Measurements from ENCODE around the gene FAM89B. TPM values are rescaled to one million over a fixed set of nuclear protein-coding genes. Genes with fewer than 3 reads are reported as not detected.

FAM89B gene
- total and polyA plus RNA-seq, 2 donors (not counting 3 experiments of a cell fraction or from before 2014, with no cell fraction given): 63.1 to 153 TPM

DNA sequence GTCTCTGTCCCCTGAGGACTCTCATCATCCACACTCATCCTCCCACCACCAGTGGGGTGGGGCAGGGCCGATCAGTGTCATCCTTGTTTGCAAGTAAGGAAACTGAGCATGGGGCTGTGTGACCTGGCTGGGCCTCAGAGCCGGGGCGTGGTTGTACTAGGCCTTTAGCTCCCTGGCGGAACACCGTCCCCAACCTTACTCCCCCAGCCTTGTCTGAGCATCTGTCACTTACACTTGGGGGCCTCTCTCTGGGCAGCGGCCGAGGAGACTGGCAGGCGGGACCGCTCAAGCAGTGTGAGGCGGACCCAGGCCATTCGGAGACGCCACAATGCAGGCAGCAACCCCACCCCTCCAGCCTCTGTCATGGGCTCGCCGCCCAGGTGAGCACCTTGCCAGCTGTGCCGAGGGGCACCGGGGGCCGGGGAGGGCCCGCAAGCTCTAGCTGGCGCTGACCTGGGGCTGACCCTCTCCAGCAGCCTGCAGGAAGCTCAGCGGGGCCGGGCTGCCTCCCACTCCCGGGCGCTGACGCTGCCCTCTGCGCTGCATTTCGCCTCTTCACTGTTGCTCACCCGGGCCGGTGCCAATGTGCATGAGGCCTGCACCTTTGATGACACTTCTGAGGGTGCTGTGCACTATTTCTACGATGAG is 47.1 kb downstream of the FAM89B start:
- Histone ChIP-seq H4K20me1 (replicated peaks; ENCODE audit: control insufficient read depth, extremely low read depth, insufficient read depth, low read length) (no peaks in the 10 kb centered on the region), H3K9ac (replicated peaks; ENCODE audit: extremely low read depth, insufficient read depth, low read length) (no peak overlapping the region), H3K4me2 (ENCODE audit: insufficient read depth, low read length) (no peak overlapping the region), H3K4me3 (replicated peaks in 1 of 3; ENCODE audit: insufficient read depth in 1 of 3, low read depth in 1 of 3, low read length in 3 of 3) (no peak overlapping the region), H3K36me3 (ENCODE audit: control insufficient read depth in 2 of 2, extremely low read depth in 1 of 2, insufficient read depth in 2 of 2, low read length in 2 of 2) (peaks cover 3 to 52% of the 10 kb centered on the region in 2 experiments), H3K27ac (ENCODE audit: insufficient read depth, low read depth, low read length) (no peak overlapping the region), H3K9me3 (replicated peaks; ENCODE audit: control insufficient read depth, insufficient read depth, low read length) (no peaks in the 10 kb centered on the region), H3K79me2 (ENCODE audit: control insufficient read depth, insufficient read depth, low read length) (peaks cover 21% of the 10 kb centered on the region), H3K4me1 (ENCODE audit: control insufficient read depth, extremely low read depth, insufficient read depth, low read length) (peaks cover 10% of the 10 kb centered on the region), H2AFZ (ENCODE audit: low read depth, low read length) (no peak overlapping the region), H3K27me3 (ENCODE audit: control insufficient read depth in 2 of 2, insufficient read depth in 2 of 2, low read length in 2 of 2) (no peaks in the 10 kb centered on the region), H3K9me1 (replicated peaks; ENCODE audit: control insufficient read depth, extremely low read depth, insufficient read depth, low read length) (no peaks in the 10 kb centered on the region)
- POLR2A ChIA-PET: no interaction called here
- CTCF ChIA-PET: no interaction called here
- dilution Hi-C loops (cut with MboI; ENCODE audit: extremely low pct_ligation_motif_present, low sequenced_read_pairs) (no loop called here), intact Hi-C loops (cut with micrococcal nuclease) (no loop called here)
- DNase-seq (ENCODE audit: low read depth, low spot score) (no peak), FAIRE-seq (no peak)
- TF ChIP-seq GATA2 (IDR thresholded peaks at IDR 0.05; ENCODE audit: insufficient read depth, insufficient read length, low read depth, low read length) (no peak), EZH2 (IDR thresholded peaks at IDR 0.05; ENCODE audit: borderline replicate concordance, low read depth, low read length, severe bottlenecking) (no peak), FOS (IDR thresholded peaks at IDR 0.05; ENCODE audit: borderline replicate concordance, insufficient read depth, low read length) (no peak), POLR2AphosphoS5 (IDR thresholded peaks at IDR 0.05; ENCODE audit: insufficient read depth, low read depth, low read length) (no peak), JUN (IDR thresholded peaks at IDR 0.05; ENCODE audit: borderline replicate concordance, insufficient read depth, insufficient read length, low read depth) (no peak), POLR2A (IDR thresholded peaks at IDR 0.05; ENCODE audit: low read depth, low read length) (no peak), MYC (IDR thresholded peaks at IDR 0.05; ENCODE audit: low read depth, low read length) (no peak)
- TF ChIP-seq, protein P1, sequence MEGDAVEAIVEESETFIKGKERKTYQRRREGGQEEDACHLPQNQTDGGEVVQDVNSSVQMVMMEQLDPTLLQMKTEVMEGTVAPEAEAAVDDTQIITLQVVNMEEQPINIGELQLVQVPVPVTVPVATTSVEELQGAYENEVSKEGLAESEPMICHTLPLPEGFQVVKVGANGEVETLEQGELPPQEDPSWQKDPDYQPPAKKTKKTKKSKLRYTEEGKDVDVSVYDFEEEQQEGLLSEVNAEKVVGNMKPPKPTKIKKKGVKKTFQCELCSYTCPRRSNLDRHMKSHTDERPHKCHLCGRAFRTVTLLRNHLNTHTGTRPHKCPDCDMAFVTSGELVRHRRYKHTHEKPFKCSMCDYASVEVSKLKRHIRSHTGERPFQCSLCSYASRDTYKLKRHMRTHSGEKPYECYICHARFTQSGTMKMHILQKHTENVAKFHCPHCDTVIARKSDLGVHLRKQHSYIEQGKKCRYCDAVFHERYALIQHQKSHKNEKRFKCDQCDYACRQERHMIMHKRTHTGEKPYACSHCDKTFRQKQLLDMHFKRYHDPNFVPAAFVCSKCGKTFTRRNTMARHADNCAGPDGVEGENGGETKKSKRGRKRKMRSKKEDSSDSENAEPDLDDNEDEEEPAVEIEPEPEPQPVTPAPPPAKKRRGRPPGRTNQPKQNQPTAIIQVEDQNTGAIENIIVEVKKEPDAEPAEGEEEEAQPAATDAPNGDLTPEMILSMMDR (IDR thresholded peaks at IDR 0.05; ENCODE audit: extremely low read depth in 1 of 2, insufficient read depth in 1 of 2, low read depth in 1 of 2, low read length in 2 of 2): no peak
- TF ChIP-seq, protein P2, sequence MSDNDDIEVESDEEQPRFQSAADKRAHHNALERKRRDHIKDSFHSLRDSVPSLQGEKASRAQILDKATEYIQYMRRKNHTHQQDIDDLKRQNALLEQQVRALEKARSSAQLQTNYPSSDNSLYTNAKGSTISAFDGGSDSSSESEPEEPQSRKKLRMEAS (IDR thresholded peaks at IDR 0.05; ENCODE audit: insufficient read depth, insufficient read length): no peak
- BruUV-seq (replicated peaks): no TSS peak

All from endothelial cell of umbilical vein (primary cell).